WI38 (cell line): ENCODE data around the gene CEP250.

Experiments used
- H3K4me3 ChIP-seq: 2 replicates; pipeline ENCODE4 v1.5.1; 2011; ENCODE audit warnings: low read depth, mild to moderate bottlenecking, control low read depth, low read length
- CTCF ChIP-seq: IDR thresholded peaks from 2 replicates; pipeline ENCODE4 v1.5.1; 2012; ENCODE audit warnings: low read depth, mild to moderate bottlenecking, control low read depth, low read length

CEP250 gene

GRCh38 chr20:35458388-35458787 lies 3.0 kb downstream of the CEP250 start:
- no peak for TF ChIP-seq CTCF
- no peak overlapping the region for H3K4me3 ChIP-seq

DNA sequence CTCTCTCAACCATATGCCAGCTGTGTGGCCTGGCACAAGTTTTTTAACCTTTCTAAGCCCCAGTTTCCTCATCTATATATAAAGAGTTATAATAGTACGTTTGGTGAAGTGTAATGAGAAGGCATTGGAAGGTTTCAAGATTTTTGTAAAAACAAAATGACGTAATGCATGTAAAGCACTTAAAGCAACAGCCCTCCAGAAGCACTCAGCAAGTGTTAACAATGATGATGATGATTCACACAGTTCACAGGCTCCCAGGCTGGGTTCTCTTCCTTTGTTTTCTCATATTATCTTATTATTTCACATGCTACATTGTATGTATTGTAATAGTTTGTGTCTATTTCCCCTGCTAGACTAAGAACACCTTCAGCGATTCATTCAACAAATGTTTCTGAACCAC lies 6.2 kb downstream of the CEP250 start:
- no peak for TF ChIP-seq CTCF
- H3K4me3 ChIP-seq = no peak overlapping the region

- TF ChIP-seq CTCF = no peak
- H3K4me3 ChIP-seq = no peak overlapping the region
Measured at GRCh38 chr20:35462351-35462750, 7.0 kb downstream of the CEP250 start.

- TF ChIP-seq CTCF = peak; percentile 57
- no peak overlapping the region for H3K4me3 ChIP-seq
Measured at GRCh38 chr20:35463455-35464300, 8.3 kb downstream of the CEP250 start.

DNA sequence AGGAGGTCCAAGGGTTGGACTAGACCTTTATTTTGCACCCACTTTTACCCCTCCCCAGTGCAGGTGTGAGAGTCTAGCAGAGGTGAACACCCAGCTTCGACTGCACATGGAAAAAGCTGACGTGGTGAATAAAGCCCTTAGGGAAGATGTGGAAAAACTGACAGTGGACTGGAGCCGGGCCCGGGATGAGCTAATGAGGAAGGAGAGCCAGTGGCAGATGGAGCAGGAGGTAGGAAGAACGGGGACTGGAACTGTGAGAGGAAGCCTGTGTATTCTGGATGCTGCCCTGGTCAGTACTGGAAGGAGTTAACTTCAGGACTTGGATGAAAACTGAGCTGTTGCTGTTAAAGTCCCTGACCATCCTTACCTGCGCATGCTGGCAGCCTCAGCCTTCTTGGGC lies 10.6 kb downstream of the CEP250 start:
- TF ChIP-seq CTCF = no peak
- no peak overlapping the region for H3K4me3 ChIP-seq

DNA sequence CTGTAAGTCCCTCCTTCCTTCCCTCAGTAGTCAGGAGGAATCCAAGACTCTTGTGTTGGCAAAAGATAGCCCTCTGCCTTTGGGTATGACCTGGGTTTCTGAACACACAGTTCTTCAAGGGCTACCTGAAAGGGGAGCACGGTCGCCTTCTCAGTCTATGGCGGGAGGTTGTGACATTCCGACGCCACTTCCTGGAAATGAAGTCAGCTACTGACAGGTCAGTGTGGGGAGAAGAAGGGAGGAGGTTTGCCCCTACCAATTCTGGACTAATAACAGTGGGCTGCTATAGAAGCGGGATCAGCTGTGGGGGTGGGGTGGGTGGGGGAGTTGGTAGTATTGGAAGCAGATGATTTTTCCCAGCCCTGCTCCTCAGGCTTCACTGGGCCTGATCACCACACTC lies 11.5 kb downstream of the CEP250 start:
- H3K4me3 ChIP-seq = no peak overlapping the region
- no peak for TF ChIP-seq CTCF

- TF ChIP-seq CTCF = no peak
- no peak overlapping the region for H3K4me3 ChIP-seq
Measured at GRCh38 chr20:35467339-35468224, 12.2 kb downstream of the CEP250 start.
